SH-SY5Y (cell line): ENCODE results near the gene ACAT2.

Experiments used
- GATA2 ChIP-seq: IDR thresholded peaks from 2 replicates; pipeline ENCODE4 v1.6.1; 2011; ENCODE audit warnings: mild to moderate bottlenecking, low read depth, low read length
- GATA3 ChIP-seq: IDR thresholded peaks from 2 replicates; pipeline ENCODE4 v1.6.1; 2011; ENCODE audit warnings: low read depth, mild to moderate bottlenecking, low read length, moderate library complexity

ACAT2 gene

GRCh38 chr6:159727717-159728445 is 34.0 kb upstream of the ACAT2 start:
- TF ChIP-seq GATA2 (no peak), GATA3 (no peak)

GRCh38 chr6:159728531-159728964 is 33.3 kb upstream of the ACAT2 start:
- TF ChIP-seq GATA2 (no peak), GATA3 (no peak)

- TF ChIP-seq GATA2 (no peak), GATA3 (no peak)
Observed at GRCh38 chr6:159729598-159730331, 32.1 kb upstream of the ACAT2 start.

GRCh38 chr6:159730332-159730676 is 31.5 kb upstream of the ACAT2 start:
- TF ChIP-seq GATA3 (no peak), GATA2 (no peak)

GRCh38 chr6:159736908-159737307 is 24.9 kb upstream of the ACAT2 start:
- no peak for TF ChIP-seq GATA2
- TF ChIP-seq GATA3, result no peak

GRCh38 chr6:159739341-159739740 is 22.5 kb upstream of the ACAT2 start:
- TF ChIP-seq GATA3, result no peak
- no peak for TF ChIP-seq GATA2

GRCh38 chr6:159742165-159742564 is 19.7 kb upstream of the ACAT2 start:
- TF ChIP-seq GATA2, result no peak
- no peak for TF ChIP-seq GATA3

GRCh38 chr6:159745081-159745480 is 16.8 kb upstream of the ACAT2 start:
- no peak for TF ChIP-seq GATA3
- no peak for TF ChIP-seq GATA2

- TF ChIP-seq GATA3 (no peak), GATA2 (no peak)
Observed at GRCh38 chr6:159746759-159747158, 15.1 kb upstream of the ACAT2 start.

GRCh38 chr6:159751448-159751847 is 10.4 kb upstream of the ACAT2 start:
- TF ChIP-seq GATA3, result no peak
- no peak for TF ChIP-seq GATA2

GRCh38 chr6:159753081-159753872 is 8.6 kb upstream of the ACAT2 start:
- TF ChIP-seq GATA3 (no peak), GATA2 (no peak)

GRCh38 chr6:159754401-159754800 is 7.4 kb upstream of the ACAT2 start:
- TF ChIP-seq GATA2 (no peak), GATA3 (no peak)

- TF ChIP-seq GATA2, result no peak
- no peak for TF ChIP-seq GATA3
Observed at GRCh38 chr6:159754959-159755914, 6.6 kb upstream of the ACAT2 start.

- TF ChIP-seq GATA2 (no peak), GATA3 (no peak)
Observed at GRCh38 chr6:159756508-159756907, 5.3 kb upstream of the ACAT2 start.
